ENCODE results near the gene TMEM244.

GRCh38 chr6:129857838-129858237 is 3.3 kb downstream of the TMEM244 start:
- TF ChIP-seq EHMT2 (IDR thresholded peaks at IDR 0.05) (no peak), CHD4 (IDR thresholded peaks at IDR 0.05; ENCODE audit: insufficient read depth, insufficient replicate concordance, low read depth, low read length, poor library complexity, severe bottlenecking) (no peak), ZNF253 (CRISPR knock-in tag; conservative IDR thresholded peaks at IDR 0.05) (no peak)

Data from K562 (cell line).